HG03108 (cell line): ENCODE data around the gene CD2AP.
"Not testable (repeated sequence)": the region's sequence is repeated elsewhere in the genome, so short reads cannot be mapped to it uniquely, and the experiment has no call there.

ENCODE experiments used
- ATAC-seq: cut with Tn5 transposase; IDR thresholded peaks from one replicate; pipeline ENCODE4 v1.9.1; 2021; ENCODE audit warnings: moderate library complexity; ENCODE audit not compliant: unreplicated experiment

The CD2AP gene

DNA sequence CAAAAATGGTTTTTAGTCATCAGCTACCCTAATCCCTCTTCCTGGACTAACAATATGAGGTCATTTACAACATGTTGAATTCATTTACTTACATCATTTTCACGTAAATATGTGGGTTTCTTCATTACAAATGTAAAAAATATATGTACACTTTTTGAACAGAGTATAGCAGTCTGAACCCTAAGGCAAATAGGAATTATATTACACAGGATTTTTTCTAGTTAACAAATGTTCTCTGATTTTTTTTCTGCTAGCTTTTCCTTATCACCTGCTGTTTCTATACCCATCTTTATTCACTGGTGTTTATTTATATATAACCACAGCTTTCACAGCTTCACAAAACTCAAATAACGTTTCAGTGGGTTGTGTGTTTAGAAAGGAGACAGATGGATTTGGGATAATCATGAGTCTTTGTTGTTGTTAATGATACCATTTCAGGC, 21.0 kb upstream of the CD2AP start:
- ATAC-seq = no peak

DNA sequence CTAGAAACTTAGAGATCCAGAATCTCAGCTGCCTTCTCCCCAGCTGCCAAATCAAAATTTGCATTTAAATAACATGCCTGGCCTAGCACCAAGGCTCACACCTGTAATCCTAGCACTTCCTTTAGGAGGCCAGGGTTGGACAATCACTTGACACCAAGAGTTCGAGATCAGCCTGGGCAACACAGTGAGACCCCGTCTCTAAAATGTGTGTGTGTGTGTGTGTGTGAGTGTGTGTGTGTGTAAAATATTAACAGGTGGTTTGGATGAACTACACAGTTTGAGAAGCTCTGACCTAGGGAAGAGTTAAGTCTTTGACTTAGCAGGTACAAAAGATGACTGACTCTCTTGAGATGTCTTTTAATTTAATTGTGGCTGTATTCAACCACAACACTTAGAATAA, 20.2 kb upstream of the CD2AP start:
- ATAC-seq = no peak

DNA sequence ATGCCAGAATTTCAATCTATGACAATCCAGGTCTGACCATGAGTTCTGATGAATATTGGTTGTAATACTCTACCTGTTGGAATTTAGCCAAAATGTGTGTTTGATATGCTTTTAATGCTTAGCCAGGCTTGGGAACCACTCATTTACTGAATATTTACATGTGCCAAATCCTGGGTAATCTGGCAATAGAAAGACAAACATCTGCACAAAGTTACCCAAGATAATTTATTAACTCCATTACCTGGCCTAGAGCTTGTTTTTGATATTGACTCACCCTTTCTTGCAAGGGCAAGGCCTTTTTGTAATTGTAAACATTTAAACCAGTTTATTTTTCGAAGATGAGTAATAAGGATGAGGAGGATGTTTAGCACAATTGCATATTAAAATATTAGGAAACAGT, 13.5 kb upstream of the CD2AP start:
- ATAC-seq = no peak

DNA sequence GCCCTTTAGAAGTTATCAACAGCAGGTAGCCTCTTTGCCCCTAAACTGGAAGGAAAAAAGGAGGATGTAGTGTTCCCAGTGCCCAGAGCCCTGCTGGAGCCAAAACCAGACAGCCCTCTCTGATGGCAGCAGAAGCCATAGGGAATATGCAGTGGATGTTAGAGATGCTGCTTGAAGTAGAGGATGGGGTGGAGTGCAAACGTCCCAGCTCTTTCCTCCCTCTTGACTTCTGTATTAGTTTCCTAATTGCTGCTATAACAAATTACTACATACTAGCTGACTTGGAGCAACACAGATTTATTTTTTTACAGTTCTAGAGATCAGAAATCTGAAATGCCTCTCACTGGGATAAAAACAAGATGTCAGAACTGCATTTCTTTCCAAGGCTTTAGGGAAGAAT, 12.5 kb upstream of the CD2AP start:
- no peak for ATAC-seq

DNA sequence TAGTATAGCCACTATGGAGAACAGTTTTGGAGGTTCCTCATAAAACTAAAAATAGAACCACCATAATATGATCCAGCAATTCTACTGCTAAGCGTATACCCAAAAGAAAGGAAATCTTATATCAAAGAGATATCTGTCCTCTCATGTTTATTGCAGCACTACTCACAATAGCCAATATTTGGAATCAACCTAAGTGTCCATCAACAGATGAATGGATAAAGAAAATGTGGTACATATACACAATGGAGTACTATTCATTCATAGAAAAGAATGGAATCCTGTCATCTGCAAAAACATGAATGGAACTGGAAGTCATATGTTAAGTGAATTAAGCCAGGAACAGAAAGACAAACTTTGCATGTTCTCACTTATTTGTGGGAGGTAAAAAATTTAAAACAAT, 5.7 kb upstream of the CD2AP start:
- ATAC-seq = no peak

DNA sequence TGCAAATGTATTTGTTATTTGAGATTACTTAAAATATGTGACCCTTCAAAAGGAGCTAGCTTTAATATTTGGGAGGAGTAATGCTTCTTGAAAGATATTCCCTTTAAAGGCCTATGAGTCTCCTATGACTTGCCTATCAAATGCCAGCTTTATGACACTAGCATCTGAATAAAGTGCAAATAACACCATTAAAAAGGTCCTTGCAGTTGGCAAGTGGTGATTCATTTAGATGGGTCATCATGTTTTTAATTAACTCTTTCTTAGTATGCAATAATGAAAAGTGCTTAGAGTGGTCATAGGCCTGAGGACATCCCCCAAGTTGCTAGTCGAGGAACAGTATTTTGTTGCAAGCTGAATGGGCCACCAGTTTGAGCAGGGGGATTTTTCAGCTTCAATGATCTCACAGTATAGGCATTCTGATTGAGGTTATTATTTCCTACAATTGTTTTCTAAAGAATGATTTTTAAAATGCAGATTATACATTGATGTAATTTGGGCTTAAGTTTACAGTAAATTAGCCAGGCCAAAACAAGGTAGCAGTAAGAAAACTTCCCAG, 3.7 kb upstream of the CD2AP start:
- no peak for ATAC-seq

DNA sequence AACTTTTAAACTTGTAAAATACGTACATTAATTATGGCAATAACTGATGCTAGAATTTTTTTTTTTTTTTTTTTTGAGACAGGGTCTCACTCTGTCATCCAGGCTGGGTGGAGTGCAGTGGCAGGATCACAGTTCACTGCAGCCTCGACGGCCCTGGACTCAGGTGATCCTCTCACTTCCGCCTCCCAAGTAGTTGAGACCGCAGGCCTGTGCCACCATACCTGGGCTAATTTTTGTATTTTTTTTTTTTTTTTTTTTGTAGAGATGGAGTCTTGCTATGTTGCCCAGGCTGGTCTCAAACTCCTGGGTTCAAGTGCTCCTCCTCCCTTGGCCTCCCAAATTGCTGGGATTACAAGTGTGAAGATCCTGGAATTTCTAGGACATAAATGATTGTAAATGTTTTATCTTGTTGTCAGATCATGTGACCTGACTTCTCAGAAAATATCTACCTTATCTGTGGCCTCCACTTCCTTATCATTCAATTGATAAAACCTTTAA, 2.2 kb upstream of the CD2AP start:
- ATAC-seq = no peak

DNA sequence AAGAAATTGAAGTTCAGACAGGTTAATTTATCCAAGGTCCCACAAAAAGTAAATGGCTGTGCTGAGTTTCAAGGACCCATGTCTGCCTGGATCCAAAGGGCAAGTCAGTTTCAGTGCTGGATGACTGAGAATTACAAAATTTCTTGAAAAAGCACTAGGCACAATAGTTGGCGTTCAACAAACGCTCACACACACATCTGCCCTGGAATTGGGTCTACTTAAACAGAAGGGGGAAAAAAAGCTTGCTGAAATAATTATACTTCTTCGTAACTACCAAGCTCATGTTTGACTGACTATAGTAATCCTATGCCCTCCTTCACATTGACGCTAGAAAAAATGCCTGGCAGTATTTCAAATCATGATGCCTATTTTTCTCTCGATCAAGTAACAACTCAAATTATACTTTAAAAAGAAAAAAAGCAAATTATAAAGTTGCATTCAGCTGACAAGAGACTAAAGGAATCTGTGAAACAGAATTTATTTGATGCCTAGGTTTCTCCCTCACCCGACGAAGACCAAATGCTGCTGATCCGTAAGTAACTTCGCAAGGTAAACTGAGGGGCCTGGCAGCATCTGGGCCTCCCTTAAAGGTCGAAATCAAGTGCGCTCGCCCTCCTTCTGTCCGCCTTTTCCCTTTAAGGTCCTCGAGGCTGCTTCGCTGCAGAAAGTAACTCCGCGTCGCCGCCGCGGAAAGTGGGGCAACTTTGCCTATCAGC, 650 bp upstream of the CD2AP start:
- no peak for ATAC-seq

DNA sequence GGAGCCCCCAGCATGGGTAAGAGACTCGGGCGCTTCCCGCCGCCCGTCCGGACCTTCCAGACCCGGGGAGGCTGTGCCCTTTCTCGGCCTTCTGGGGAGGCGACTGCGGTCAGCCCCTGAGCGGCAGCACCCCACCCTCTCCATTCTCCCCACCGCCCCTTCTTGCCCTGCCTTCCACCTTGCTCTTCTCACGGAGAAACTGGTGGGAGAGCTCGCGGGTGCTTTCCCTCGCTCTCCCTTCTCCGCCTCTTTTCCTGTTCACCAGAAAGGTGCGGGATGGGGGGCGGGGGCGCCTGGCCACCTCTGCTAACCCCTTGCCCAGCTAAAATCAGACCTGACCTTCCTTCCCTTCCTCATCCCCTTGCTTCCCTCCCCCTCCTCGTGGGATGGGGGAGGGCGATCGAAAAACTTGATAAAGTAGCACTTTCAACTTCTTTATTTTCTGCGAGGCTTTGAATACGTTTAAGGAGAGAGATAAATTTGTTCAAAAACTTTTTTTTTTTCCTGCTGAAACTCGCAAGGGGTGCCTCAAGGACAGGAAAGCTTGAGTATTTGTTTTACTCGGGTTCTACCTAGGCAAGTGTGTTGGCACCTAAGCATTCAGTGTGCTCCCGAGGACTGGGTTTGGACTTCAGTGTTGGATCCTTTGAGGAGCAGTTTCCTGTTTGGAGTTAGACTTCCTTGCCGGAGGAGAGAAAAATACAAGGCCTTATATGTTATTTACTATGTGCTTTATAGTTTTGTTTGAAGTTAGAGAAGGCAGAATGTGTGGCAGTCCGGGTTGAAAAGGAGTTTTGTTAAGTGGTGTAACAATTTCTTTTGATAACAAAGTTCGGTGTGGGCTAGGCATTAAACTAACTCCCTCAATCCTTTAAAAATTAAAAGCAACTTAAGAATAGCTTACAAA, 897 bp downstream of the CD2AP start:
- peak; percentile 17 for ATAC-seq

DNA sequence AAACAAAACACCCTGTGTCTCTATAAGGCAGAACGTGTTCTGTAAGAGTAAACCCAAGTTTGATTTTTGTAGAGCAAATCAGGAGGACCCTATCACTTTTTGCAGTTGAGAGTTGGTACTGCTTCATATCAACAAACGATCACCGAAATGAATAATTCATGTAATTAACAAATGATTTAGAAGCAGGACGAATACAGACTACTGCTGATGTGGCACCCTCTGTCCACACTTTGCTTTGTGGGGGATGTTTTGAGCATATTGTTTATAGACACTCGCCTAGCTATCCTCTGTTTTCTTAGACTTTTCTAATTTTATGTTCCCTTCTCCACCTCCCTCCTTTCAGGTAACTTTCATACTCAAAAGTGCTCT, 1.5 kb downstream of the CD2AP start:
- no peak for ATAC-seq

DNA sequence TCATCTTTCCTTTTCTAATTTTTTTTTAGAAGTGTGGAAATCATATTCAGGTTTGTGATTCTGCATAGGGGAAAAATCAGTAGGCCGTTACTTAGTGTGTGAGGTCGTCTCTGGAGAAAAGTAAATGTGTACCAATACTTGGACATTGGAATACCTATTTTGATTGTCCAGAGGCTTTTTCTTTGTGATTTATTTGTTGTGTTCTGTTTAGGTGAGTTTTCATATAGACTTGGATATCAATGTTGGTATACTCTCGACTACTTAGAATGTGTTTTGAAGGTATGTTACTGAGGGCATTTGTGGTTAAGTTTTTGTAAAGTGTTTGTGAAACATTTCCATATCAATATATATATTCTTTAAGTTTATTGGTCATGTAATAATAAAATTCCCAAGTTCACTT, 2.3 kb downstream of the CD2AP start:
- no peak for ATAC-seq

DNA sequence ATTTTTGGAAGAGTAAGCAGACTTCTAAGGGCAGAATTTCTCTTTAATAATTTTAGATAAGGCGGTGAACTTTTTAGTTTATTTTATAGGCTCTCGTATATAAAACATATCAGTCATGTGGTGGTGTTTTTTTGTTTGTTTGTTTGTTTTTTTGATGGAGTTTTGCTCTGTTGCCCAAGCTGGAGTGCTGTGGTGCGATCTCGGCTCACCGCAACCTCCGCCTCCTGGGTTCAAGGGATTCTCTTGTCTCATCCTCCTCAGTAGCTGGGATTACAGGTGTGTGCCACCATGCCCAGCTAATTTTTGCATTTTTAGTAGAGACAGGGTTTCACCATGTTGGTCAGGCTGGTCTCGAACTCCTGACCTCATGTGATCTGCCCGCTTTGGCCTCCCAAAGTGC, 3.6 kb downstream of the CD2AP start:
- ATAC-seq = not testable (repeated sequence)

DNA sequence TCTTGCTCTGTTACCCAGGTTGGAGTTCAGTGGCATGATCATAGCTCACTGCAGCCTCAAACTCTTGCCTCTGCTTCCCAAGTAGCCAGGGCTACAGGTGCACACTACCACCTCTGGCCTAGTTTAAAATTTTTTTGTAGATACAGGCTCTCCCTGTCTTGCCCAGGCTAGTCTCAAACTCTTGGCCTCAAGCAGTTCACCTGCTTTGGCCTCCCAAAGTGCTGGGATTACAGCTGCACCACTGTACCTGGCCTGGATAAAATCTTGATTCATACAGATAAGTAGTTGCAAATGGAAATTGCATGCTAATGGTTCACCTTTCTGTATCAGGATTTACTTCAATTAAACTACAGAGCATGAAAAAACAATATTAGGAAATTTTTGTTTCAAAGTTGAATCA, 4.2 kb downstream of the CD2AP start:
- no peak for ATAC-seq

DNA sequence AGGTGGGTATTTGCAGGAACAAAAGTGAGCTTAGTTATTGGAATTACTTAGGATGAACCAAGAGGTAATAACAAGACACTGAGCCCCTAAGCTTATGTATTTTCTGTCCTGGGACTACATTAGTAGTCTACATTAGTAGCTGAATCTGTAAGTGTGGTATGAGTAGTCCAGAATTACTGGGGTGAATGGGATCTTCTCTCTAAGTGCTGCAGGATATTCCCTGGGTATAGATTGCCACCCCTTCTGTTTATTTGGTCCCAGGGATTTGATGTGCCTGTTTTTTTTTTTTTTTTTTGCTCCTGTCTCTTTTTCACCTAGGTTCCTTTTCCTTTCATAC, 5.9 kb downstream of the CD2AP start:
- ATAC-seq = peak; percentile 24

DNA sequence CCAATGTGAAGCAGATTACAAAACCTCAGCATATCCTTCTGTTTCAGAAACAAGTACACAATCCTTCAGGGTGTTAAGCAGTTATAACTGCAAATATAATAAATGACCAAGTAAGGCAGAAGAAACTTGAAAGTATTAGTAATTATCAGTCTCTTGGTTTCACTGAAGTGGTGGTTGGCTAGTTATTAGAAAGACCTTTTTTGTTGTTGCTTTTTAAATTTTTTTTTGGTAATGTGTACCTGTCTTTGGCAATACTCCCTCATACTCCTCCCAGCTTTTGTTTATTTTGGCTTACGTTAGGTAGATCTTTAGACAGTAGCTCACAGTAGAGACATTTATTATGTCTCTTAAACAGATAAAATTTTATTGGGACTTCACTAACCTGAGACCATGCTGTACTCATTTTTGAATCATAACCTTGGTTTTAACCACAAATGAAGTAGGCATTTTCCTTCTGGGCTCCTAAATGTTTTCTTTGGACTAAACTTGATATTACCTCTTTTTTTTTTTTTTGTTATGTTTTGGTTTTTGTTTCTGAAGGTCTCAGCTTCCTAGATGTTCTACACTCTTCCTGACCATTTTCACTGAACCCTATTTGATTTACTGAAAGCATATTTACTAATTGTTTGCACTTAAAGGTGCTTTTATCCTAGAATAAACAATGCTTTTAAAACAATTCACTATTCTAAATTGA, 6.4 kb downstream of the CD2AP start:
- peak; percentile 45 for ATAC-seq

DNA sequence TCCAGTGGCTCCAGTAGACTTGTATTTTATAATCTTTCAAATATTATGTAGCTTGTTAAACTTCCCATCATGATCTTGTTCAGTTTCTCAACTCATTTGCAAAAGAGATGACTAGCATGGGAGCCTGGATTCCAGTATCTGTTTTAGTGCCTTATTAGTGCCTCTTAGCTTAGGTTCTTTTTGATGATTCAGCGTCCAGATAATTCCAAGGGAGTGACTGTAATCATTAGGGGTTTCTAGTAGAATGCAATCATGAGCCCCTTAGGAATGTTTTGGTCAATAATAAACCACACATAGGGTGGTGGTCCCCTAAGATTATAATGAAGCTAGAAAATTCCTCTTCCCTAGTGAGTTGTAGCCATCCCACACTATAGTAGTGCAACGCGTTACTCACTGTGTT, 7.0 kb downstream of the CD2AP start:
- no peak for ATAC-seq

DNA sequence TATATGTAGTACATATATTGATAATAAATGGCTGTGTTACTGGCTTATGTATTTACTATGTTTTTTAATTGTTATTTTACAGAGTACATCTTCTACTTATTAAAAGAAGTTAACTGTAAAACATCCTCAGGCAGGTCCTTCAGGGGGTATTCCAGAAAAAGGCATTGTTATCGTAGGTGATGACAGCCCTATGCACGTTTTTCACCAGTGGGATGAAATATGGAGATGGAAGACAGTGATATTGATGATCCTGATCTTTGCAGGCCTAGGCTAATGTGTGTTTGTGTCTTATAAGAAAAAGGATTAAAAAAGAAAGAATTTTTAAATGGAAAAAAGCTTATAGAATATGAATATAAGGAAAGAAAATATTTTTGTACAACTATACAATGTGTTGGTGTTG, 7.5 kb downstream of the CD2AP start:
- no peak for ATAC-seq

DNA sequence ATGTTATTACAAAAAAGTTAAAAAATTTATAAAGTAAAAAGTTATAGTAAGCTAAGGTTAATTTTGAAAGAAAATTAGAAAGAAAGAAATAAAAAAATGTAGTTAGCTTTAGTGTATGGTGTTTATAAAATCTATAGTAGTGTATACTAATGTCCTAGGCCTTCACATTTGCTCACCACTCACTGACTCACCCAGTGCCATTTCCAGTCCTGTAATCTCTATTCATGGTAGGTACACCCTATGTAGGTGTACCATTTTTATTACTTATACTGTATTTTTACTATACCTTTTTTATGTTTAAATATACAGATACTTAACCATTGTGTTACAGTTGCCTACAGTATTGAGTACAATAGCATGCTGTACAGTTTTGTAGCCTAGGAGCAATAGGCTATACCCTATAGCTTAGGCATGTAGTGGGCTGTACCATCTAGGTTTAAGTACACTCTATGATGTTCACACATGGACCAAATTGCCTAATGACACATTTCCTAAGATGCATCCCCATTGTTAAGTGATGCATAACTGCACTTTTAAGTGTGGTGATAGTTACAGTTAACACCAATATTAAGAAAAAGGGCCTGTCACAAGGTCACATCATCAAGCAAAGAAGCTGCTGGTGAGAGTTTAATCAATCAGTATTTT, 8.0 kb downstream of the CD2AP start:
- no peak for ATAC-seq

DNA sequence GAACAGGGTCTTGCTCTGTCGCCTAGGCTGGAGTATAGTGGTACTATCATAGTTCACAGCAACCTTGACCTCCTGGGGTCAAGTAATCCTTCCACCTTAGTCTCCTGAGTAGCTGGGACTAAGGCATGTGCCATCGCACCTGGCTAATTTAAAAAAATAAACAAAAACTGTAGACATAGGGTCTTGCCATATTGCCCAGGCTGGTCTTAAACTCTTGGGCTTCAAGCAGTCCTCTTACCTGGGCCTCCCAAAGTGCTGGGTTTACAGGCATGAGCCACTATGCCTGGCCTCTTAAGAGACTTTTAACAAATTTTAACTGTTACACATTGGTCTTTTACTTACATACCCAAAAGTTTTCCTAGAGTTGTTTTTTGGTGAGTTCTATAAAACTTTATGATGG, 12.4 kb downstream of the CD2AP start:
- no peak for ATAC-seq

DNA sequence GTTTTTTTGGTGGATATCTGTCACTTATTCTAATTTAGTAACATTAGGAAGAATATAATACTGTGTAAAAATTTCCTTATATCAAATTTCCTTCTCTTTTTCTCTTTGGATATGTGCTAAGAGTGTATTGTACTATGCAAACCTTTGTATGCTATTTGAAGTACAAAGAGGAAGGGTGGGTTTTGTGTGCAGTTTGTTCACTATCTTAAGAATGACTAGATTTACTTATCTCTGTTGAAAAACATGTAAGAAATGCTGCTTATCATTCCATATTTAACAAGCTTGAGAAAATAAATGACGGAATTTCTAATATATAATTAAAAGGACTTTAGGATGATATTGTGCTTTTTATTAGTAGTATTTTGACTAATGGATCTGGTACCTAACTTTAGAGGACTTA, 13.1 kb downstream of the CD2AP start:
- no peak for ATAC-seq

DNA sequence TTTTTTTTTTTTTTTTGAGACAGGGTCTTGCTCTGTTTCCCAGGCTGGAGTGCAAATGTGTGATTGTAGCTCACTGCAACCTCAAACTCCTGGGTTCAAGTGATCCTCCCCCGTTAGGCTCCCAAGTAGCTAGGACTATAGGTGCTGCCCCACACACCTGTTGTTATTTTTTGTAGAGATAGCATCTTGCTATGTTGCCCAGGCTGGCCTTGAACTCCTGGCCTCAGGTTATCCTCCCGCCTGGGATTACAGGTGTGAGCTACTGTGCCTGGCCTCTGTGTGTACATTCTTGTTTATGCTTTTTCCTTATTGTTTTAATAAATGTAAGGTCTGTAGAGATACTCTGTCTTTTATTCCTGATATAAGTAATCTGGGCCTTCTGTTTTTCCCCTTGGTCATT, 14.8 kb downstream of the CD2AP start:
- no peak for ATAC-seq
